Endothelial cell of umbilical vein (primary cell): ENCODE data around the gene MYO1B.

Source experiments
- CTCF ChIP-seq, 2 donors: IDR thresholded peaks; 1 replicate in 1 of 2; 2 replicates in 1 of 2; pipeline ENCODE4 v1.5.1; 2011; ENCODE audit warnings: low read length in 2 of 2, mild to moderate bottlenecking in 2 of 2, moderate library complexity in 2 of 2, control low read depth in 1 of 2, inconsistent platforms in 1 of 2, low read depth in 1 of 2; ENCODE audit not compliant: insufficient read depth in 1 of 2; ENCODE audit errors: extremely low read depth in 1 of 2
- EZH2 ChIP-seq: IDR thresholded peaks from 2 replicates; pipeline ENCODE4 v1.6.1; 2012; ENCODE audit warnings: borderline replicate concordance, low read depth, mild to moderate bottlenecking, moderate library complexity, low read length, inconsistent platforms; ENCODE audit not compliant: severe bottlenecking
- GATA2 ChIP-seq: IDR thresholded peaks from 2 replicates; pipeline ENCODE4 v1.7.0; 2011; ENCODE audit warnings: low read depth, mild to moderate bottlenecking, moderate library complexity, mixed read lengths, low read length; ENCODE audit not compliant: insufficient read length, insufficient read depth
- POLR2A ChIP-seq: IDR thresholded peaks from 2 replicates; pipeline ENCODE4 v1.6.1; 2012; ENCODE audit warnings: low read depth, mild to moderate bottlenecking, control low read depth, low read length
- POLR2AphosphoS5 ChIP-seq: IDR thresholded peaks from 2 replicates; pipeline ENCODE4 v1.6.1; 2012; ENCODE audit warnings: low read depth, mild to moderate bottlenecking, control low read depth, low read length, moderate library complexity; ENCODE audit not compliant: insufficient read depth

- TF ChIP-seq CTCF (IDR thresholded peaks at IDR 0.05; ENCODE audit: extremely low read depth in 1 of 2, insufficient read depth in 1 of 2, low read depth in 1 of 2, low read length in 2 of 2) (no peak), EZH2 (no peak), POLR2AphosphoS5 (no peak), GATA2 (no peak), POLR2A (no peak)
Measured at GRCh38 chr2:191222952-191223351, 22.3 kb upstream of the MYO1B start.
